HEK293T (cell line): ENCODE data around the gene FANCG.

Experiments
- ARNT ChIP-seq: fragments of 450-650 bp; IDR thresholded peaks from 2 replicates; pipeline ENCODE4 v1.6.1; 2017; ENCODE audit warnings: mild to moderate bottlenecking
- BHLHE40 ChIP-seq: fragments of 450-650 bp; IDR thresholded peaks from 2 replicates; pipeline ENCODE4 v1.6.1; 2016; ENCODE audit warnings: mild to moderate bottlenecking, moderate library complexity, borderline replicate concordance
- ELF4 ChIP-seq: fragments of 450-650 bp; IDR thresholded peaks from 2 replicates; pipeline ENCODE4 v1.6.1; 2017; ENCODE audit warnings: antibody characterized with exemption
- FOXK2 ChIP-seq: fragments of 450-650 bp; IDR thresholded peaks from 2 replicates; pipeline ENCODE4 v1.6.1; 2016; ENCODE audit warnings: mild to moderate bottlenecking
- FOXM1 ChIP-seq: fragments of 450-650 bp; IDR thresholded peaks from 2 replicates; pipeline ENCODE4 v1.6.1; 2017; ENCODE audit warnings: mild to moderate bottlenecking, borderline replicate concordance
- HDGF ChIP-seq: fragments of 450-650 bp; IDR thresholded peaks from 2 replicates; pipeline ENCODE4 v1.6.1; 2017; ENCODE audit warnings: antibody characterized with exemption, borderline replicate concordance
- NFRKB ChIP-seq: fragments of 450-650 bp; IDR thresholded peaks from 2 replicates; pipeline ENCODE4 v1.6.1; 2016; ENCODE audit warnings: mild to moderate bottlenecking, moderate library complexity
- SP1 ChIP-seq: fragments of 450-650 bp; IDR thresholded peaks from 2 replicates; pipeline ENCODE4 v1.6.1; 2017
- SUZ12 ChIP-seq: fragments of 450-650 bp; IDR thresholded peaks from 2 replicates; pipeline ENCODE4 v1.6.1; 2016; ENCODE audit warnings: mild to moderate bottlenecking
- ZNF384 ChIP-seq: fragments of 450-650 bp; IDR thresholded peaks from 2 replicates; pipeline ENCODE4 v1.6.1; 2016

GRCh38 chr9:35108946-35109575, 29.3 kb upstream of the FANCG start:
- TF ChIP-seq ARNT (no peak), FOXK2 (no peak), FOXM1 (no peak), HDGF (no peak), NFRKB (no peak), ZNF384 (no peak), BHLHE40 (no peak), ELF4 (no peak), SUZ12 (no peak), SP1 (no peak)
